Measurements from ENCODE around the gene HES1. TPM values are rescaled to one million over a fixed set of nuclear protein-coding genes. Genes with fewer than 3 reads are reported as not detected.

HES1 gene
- total and polyA plus RNA-seq, 12 donors, result 12.4 to 59.3 (median 33.2) TPM

DNA sequence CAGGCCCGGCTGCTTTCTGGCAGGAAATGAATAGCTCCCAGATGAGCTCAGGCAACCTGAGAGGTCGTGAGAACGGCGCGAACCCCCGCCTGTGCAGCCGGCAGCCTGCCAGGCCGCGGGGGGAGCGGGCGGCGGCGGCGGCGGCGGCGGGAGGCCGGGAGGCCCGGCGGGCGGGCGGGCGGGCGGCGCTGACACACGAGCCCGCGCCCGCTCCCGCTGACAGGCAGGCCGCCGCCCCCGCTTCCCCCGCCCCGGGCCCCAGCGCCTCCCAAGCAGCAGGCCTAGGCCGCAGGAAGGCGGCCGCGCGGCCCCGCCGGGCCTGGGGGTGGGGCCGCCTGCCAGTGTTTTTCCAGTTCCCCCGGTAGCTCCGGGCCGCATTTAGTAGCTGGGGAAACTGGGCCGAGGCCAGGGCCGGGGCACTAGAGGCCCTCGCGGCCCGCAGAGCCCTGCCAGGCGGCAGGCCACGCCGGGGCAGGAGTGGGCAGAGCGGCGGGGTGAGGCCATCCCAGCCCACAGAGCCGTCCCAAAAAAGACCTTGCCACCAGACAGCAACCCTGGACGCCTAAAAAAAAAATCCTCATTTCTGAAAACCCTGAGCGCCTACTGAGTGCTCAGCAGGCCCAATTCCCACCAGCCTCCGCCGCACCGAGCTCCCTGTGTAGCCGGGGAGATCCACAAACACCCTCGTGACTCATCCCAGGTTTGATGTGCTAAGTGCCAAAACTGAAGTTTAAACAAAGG lies 5.6 kb downstream of the HES1 start:
- Histone ChIP-seq H3K27me3 (no peaks in the 10 kb centered on the region), H3K27ac (peak overlapping the region; percentile 90 to 98 (median 97)), H3K4me1 (replicated peaks in 1 of 2) (peaks cover 13 to 49% of the 10 kb centered on the region in 2 donors), H3K4me3 (peak overlapping the region in 1 of 4 donors; percentile 52), H3K36me3 (replicated peaks in 1 of 2) (no peaks in the 10 kb centered on the region), H3K9me3 (replicated peaks in 1 of 3) (no peaks in the 10 kb centered on the region)
- WGBS, 4 donors, result 1 to 44% (median 2%) methylated on average over 7 to 63 of the region's 65 CpGs
- DNase-seq, result peak; percentile 92 to 96 (median 93)
- peak in 1 of 2 donors; percentile 66 for TF ChIP-seq POLR2A (IDR thresholded peaks at IDR 0.05)
- TF ChIP-seq, protein P1, sequence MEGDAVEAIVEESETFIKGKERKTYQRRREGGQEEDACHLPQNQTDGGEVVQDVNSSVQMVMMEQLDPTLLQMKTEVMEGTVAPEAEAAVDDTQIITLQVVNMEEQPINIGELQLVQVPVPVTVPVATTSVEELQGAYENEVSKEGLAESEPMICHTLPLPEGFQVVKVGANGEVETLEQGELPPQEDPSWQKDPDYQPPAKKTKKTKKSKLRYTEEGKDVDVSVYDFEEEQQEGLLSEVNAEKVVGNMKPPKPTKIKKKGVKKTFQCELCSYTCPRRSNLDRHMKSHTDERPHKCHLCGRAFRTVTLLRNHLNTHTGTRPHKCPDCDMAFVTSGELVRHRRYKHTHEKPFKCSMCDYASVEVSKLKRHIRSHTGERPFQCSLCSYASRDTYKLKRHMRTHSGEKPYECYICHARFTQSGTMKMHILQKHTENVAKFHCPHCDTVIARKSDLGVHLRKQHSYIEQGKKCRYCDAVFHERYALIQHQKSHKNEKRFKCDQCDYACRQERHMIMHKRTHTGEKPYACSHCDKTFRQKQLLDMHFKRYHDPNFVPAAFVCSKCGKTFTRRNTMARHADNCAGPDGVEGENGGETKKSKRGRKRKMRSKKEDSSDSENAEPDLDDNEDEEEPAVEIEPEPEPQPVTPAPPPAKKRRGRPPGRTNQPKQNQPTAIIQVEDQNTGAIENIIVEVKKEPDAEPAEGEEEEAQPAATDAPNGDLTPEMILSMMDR (IDR thresholded peaks at IDR 0.05), result peak in 1 of 6 experiments; percentile 23
- intact Hi-C loops (cut with DNase I), result loop anchor here (5.0 kb wide), 2 partner anchors 121 to 126 kb away; no protein-coding TSS in a partner anchor

DNA sequence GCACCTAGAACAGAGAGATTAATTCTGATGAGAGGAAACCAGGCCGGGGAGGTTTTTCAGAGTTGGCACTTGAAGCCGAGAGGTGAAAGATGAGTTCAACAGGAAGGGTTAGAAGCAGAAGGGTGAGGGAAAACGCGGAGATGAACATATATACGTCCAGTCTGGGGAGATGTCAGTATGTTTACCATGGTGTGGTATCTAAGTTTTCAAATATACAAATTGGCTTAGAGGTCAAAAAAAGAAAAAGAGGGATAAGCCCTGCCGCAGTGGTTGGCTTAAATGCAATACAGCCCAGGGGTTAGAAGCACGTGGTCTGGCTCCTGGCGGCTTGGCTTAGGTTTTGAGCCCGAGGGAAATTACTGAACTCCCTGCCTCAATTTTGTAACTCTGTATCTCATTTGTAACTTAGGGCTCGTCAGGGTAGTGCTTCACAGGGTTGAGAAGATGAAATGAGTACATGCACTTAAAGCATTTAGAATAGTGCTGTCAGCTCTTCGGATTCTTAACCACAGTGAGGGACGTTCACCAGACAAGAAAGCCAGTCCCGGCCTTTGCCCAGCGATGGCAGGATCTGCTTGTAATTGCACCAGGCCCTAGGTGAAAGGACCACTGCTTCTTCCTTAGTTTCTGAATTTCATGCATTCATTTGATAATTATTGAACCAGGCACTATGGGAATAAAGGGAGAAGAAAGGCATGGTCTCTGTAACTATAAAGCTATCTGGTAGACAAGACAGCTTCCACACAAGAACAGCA lies 6.4 kb downstream of the HES1 start:
- intact Hi-C loops (cut with DNase I), result loop anchor here (5.0 kb wide), 2 partner anchors 120 to 125 kb away; no protein-coding TSS in a partner anchor
- peaks cover 13 to 49% of the 10 kb centered on the region in 2 donors for H3K4me1 ChIP-seq (replicated peaks in 1 of 2)
- no peak for TF ChIP-seq POLR2A (IDR thresholded peaks at IDR 0.05)
- TF ChIP-seq, protein P1 (IDR thresholded peaks at IDR 0.05), result no peak
- H3K36me3 ChIP-seq (replicated peaks in 1 of 2), result no peaks in the 10 kb centered on the region
- WGBS, 4 donors, result 36 to 48% (median 42%) methylated on average over 14 of the region's 14 CpGs
- peak in 4 of 7 donors; percentile 33 to 56 (median 48) for DNase-seq
- peak overlapping the region in 1 of 4 donors; percentile 35 for H3K4me3 ChIP-seq
- H3K27me3 ChIP-seq, result no peaks in the 10 kb centered on the region
- no peaks in the 10 kb centered on the region for H3K9me3 ChIP-seq (replicated peaks in 1 of 3)
- peak overlapping the region; percentile 90 to 98 (median 97) for H3K27ac ChIP-seq

DNA sequence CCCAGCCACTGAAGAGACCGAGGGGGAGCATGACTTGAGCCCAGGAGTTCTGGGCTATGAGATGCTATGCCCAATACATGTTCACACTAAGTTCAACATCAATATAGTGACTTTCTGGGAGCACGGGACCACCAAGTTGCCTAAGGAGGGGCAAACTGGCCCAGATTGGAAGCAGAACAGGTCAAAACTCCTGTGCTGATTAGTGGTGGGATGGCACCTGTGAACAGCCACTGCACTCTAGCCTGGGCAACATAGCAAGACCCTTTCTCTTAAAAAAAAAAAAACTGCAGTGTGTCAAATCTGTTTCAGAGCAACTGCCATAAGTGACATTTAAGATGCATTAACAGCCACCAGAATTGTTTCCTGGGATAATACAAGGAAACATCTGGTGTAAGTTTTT lies 9.8 kb downstream of the HES1 start:
- Histone ChIP-seq H3K4me3 (no peak overlapping the region), H3K27ac (no peak overlapping the region), H3K36me3 (replicated peaks in 1 of 2) (no peaks in the 10 kb centered on the region), H3K27me3 (no peaks in the 10 kb centered on the region), H3K9me3 (replicated peaks in 1 of 3) (no peaks in the 10 kb centered on the region), H3K4me1 (replicated peaks in 1 of 2) (peaks cover 13 to 25% of the 10 kb centered on the region in 2 donors)
- intact Hi-C loops (cut with DNase I), result no loop called here
- DNase-seq, result no peak
- TF ChIP-seq, protein P1 (IDR thresholded peaks at IDR 0.05), result no peak
- TF ChIP-seq POLR2A (IDR thresholded peaks at IDR 0.05), result no peak
- 94 to 100% (median 98%) methylated on average over 2 of the region's 2 CpGs for WGBS, 4 donors

DNA sequence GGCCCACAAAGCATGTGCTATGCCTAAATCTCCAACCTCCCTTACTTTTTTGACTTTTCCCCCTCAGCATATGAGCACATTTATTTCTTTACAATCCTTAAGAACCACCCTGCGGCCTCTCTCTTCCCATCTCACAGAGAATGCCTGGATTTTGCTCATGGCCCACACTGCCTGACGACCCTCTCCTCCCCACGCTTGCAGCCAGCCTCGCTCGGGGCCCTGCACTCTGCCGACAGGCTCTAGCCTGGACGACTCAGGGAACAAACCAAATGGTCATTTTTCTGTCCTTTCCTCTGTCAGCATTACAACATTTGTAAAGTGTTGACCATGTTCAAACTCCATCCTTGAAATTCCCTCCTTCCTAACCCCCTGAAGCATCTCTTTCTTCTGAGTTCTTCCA lies 11.7 kb downstream of the HES1 start:
- intact Hi-C loops (cut with DNase I), result no loop called here
- no peaks in the 10 kb centered on the region for H3K27me3 ChIP-seq

More for the DNA sequence above, 11.7 kb downstream of the HES1 start:
- no peak for DNase-seq
- Histone ChIP-seq H3K4me3 (no peak overlapping the region), H3K36me3 (replicated peaks in 1 of 2) (no peaks in the 10 kb centered on the region), H3K9me3 (replicated peaks in 1 of 3) (no peaks in the 10 kb centered on the region), H3K4me1 (replicated peaks in 1 of 2) (peaks cover 2 to 12% of the 10 kb centered on the region in 2 donors), H3K27ac (no peak overlapping the region)
- WGBS, 4 donors, result 92 to 95% (median 92%) methylated on average over 7 of the region's 7 CpGs
- TF ChIP-seq, protein P1 (IDR thresholded peaks at IDR 0.05), result no peak
- TF ChIP-seq POLR2A (IDR thresholded peaks at IDR 0.05), result no peak

All from adrenal gland (tissue), 12 donors.